Cardiac fibroblast (primary cell): ENCODE measurements around the gene CDK15.
"Not testable (repeated sequence)": the region's sequence is repeated elsewhere in the genome, so short reads cannot be mapped to it uniquely, and the experiment has no call there.

Experiments
- DNase-seq, 2 donors: peaks; one replicate each; pipeline versions ENCODE4 v3.0.0 to v3.0.0-alpha.2; 2010; ENCODE audit warnings: low read depth in 2 of 2
- H3K4me3 ChIP-seq, 2 donors: replicated peaks in 1 of 2; 1 replicate in 1 of 2; 2 replicates in 1 of 2; pipeline ENCODE4 v1.5.1; 2011; ENCODE audit warnings: low read depth in 2 of 2, low read length in 2 of 2, mild to moderate bottlenecking in 2 of 2, moderate library complexity in 1 of 2
- CTCF ChIP-seq: IDR thresholded peaks from one replicate; pipeline ENCODE4 v1.5.1; 2011; ENCODE audit warnings: low read depth, mild to moderate bottlenecking, low read length, inconsistent platforms

CDK15 gene

DNA sequence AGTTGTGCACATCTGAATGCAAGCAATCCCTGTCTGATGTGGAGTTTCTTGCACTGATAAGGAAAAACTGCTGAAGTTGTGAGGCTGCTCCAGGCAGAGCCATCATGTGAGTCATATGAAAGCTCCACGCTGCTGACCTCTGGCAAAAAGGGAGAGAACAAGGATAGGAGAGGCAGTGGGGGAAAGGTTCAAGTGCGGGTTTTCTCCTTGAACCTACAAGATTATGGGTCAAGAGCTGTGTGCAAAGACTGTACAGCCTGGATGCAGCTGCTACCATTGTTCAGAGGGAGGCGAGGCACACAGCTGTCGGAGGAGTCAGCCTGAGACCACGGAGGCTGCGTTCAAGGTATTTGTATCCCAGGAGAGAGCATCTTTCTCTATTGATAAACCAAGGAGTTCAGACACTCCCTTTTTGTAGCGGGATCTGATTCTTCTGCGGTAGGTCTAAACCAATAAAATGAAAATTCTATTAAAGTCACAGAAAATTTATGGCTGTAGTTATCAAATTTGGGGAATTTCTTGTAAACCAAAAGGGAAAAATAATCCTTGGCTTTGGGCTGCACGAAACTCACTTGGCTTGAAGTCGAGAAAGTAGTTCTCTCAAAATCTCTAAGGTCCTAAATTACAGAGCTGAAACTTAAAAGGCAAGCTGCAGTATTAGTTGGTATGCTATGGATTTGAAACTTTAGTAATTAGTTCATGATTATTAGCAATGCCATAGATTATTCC is at the start of gene CDK15:
TSS of gene CDK15 (plus strand) at position 96 of the 729 bp plus-strand sequence. CDS start at position 224, 128 bp downstream.
- TF ChIP-seq CTCF, result no peak
- DNase-seq, result peak; percentile 36 to 67
- peak within 1 kb of the TSS; percentile 2 to 15 for H3K4me3 ChIP-seq

GRCh38 chr2:201758234-201758633 is 48.1 kb upstream of the CDK15 start:
- no peak for TF ChIP-seq CTCF
- no peak for DNase-seq
- no peak overlapping the region for H3K4me3 ChIP-seq

DNA sequence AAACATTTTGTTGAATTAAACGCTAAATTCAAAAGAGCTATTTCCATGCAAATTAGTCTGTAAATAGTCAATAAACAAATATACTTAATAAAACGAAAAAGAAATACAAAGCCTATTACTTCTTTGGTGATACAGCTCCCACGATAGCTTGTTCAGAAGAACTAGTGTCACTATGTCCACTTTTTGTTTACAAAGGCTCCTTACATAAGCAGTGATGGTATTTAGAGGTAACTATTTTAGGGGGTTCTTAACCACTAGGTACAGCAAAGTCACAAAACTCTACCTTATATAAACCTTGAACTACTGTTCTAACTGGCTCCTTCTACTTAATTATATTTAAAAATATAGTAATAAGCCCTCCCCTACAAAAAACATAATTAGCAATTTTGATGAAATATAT is 47.5 kb upstream of the CDK15 start:
- no peak for TF ChIP-seq CTCF
- no peak for DNase-seq
- H3K4me3 ChIP-seq, result no peak overlapping the region

DNA sequence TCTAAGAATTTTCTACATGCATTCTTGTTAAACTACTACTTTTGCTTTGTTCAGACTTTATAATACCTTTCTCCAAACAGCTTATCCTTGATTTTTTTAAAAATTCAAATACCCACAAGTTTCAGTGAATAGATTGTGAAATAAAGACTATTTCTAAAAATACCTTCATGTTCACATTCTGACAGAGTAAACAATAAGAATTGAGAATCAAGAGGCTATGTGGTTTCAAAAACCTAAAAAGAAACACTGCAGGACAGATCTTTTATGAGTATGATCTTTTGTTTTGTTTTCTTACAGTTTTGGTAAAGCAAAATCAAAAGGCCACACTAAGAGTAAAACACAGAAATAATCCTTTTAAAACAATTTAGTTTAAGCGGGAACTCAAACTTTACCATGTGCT is 46.8 kb upstream of the CDK15 start:
- DNase-seq, result no peak
- H3K4me3 ChIP-seq, result no peak overlapping the region
- no peak for TF ChIP-seq CTCF

DNA sequence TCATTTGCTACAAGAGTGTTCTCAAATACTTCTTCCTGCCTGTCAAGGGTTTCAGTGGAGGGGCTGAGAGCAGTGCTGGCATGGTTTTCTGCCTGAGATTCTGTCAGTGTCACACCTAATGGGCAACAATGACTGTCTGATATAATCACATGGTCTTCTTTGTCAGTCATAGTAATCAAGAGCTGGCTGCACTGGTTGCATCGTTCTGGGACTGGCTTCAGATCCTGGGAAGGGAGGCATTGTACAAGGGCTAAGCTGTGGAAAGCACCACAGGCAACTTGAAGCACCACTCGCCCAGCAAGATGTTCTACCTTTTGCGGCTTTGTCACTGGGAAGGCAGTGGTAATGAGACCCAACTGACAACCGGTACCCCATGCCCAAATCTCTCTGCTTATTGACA is 45.2 kb upstream of the CDK15 start:
- TF ChIP-seq CTCF, result no peak
- DNase-seq, result no peak

GRCh38 chr2:201764469-201764868 is 41.9 kb upstream of the CDK15 start:
- not testable (repeated sequence) for H3K4me3 ChIP-seq, DNase-seq

More for the DNA sequence above, 45.2 kb upstream of the CDK15 start:
- H3K4me3 ChIP-seq, result no peak overlapping the region

DNA sequence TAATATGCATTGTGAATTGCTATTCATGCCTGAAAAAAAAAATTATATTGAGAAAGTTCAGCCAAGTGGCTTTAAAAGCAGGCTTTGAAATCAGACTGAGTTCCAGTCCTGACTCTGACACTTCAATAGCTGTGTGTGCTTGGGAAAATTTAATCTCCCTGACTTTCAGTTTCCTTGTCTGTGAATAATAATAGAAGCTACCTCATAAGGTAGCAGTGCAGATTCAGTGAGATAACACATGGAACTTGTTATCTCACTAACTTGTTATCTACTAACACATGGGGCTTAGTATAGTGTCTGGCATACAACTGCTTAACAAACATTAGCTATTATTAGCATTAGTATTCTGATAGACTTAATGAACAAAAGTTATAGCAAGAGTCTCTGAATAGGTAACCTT is 40.5 kb upstream of the CDK15 start:
- H3K4me3 ChIP-seq, result no peak overlapping the region
- no peak for TF ChIP-seq CTCF
- DNase-seq, result no peak
